WTC11 (cell line): ENCODE results near the gene FER1L5.
"Not testable (repeated sequence)": the region's sequence is repeated elsewhere in the genome, so short reads cannot be mapped to it uniquely, and the experiment has no call there.

ENCODE experiments used
- AR ChIP-seq: fragments of 250-450 bp; sonication (Bioruptor Pico); IDR thresholded peaks from 2 replicates; pipeline ENCODE4 v1.9.0; 2021; ENCODE audit warnings: mild to moderate bottlenecking
- ATF1 ChIP-seq: sonication (generic); formaldehyde crosslinking; IDR thresholded peaks from 2 replicates; pipeline ENCODE4 v1.8.1; 2023; ENCODE audit warnings: mild to moderate bottlenecking, moderate library complexity, missing genetic modification reagents
- CTCF ChIP-seq: fragments of 200-600 bp; IDR thresholded peaks from 2 replicates; pipeline ENCODE4 v1.8.0; 2022; ENCODE audit warnings: antibody characterized with exemption
- ETV6 ChIP-seq: sonication (generic); formaldehyde crosslinking; IDR thresholded peaks from 2 replicates; pipeline ENCODE4 v1.8.1; 2022; ENCODE audit warnings: mild to moderate bottlenecking, missing genetic modification reagents
- FOXP1 ChIP-seq: sonication (generic); formaldehyde crosslinking; IDR thresholded peaks from 2 replicates; pipeline ENCODE4 v1.8.0; 2022; ENCODE audit warnings: missing genetic modification reagents, mild to moderate bottlenecking, moderate library complexity, borderline replicate concordance
- JUN ChIP-seq: sonication (generic); formaldehyde crosslinking; IDR thresholded peaks from 2 replicates; pipeline ENCODE4 v1.8.0; 2023; ENCODE audit warnings: mild to moderate bottlenecking, missing genetic modification reagents
- MLX ChIP-seq: sonication (generic); formaldehyde crosslinking; IDR thresholded peaks from 2 replicates; pipeline ENCODE4 v1.8.1; 2023; ENCODE audit warnings: mild to moderate bottlenecking, missing genetic modification reagents, moderate library complexity
- NFYB ChIP-seq: sonication (generic); formaldehyde crosslinking; conservative IDR thresholded peaks from 2 replicates; pipeline ENCODE4 v1.8.0; 2022; ENCODE audit warnings: low read depth, missing genetic modification reagents
- NR1H2 ChIP-seq: sonication (generic); formaldehyde crosslinking; IDR thresholded peaks from 2 replicates; pipeline ENCODE4 v1.9.0; 2021; ENCODE audit warnings: mild to moderate bottlenecking, moderate library complexity, missing genetic modification reagents
- NR3C1 ChIP-seq: sonication (generic); formaldehyde crosslinking; conservative IDR thresholded peaks from 2 replicates; pipeline ENCODE4 v1.8.1; 2023; ENCODE audit warnings: low read depth, mild to moderate bottlenecking, missing genetic modification reagents
- RORB ChIP-seq: fragments of 250-450 bp; sonication (Bioruptor Pico); IDR thresholded peaks from 2 replicates; pipeline ENCODE4 v1.9.0; 2021; ENCODE audit warnings: mild to moderate bottlenecking
- SP1 ChIP-seq: sonication (generic); formaldehyde crosslinking; conservative IDR thresholded peaks from 2 replicates; pipeline ENCODE4 v1.8.1; 2022; ENCODE audit warnings: missing genetic modification reagents
- ZNF532 ChIP-seq: fragments of 250-450 bp; sonication (Bioruptor Pico); IDR thresholded peaks from 2 replicates; pipeline ENCODE4 v1.9.0; 2021; ENCODE audit warnings: mild to moderate bottlenecking, borderline replicate concordance

GRCh38 chr2:96654791-96655190 is 12.2 kb downstream of the FER1L5 start:
- not testable (repeated sequence) for TF ChIP-seq MLX (CRISPR knock-in tag); ZNF532; CTCF; SP1 (CRISPR knock-in tag); NR3C1; ATF1 (CRISPR knock-in tag); FOXP1 (CRISPR knock-in tag); ETV6; JUN (CRISPR knock-in tag); NR1H2 (CRISPR knock-in tag); RORB (CRISPR knock-in tag); AR; NFYB (CRISPR knock-in tag)
